GM12874 (cell line): Measurements from ENCODE around the gene RAD51B.

Experiments
- CTCF ChIP-seq: IDR thresholded peaks from 2 replicates; pipeline ENCODE4 v1.5.1; 2011; ENCODE audit warnings: low read depth, mild to moderate bottlenecking, control low read depth, low read length, moderate library complexity; ENCODE audit not compliant: insufficient read depth

Gene RAD51B

GRCh38 chr14:68777644-68778043 lies 958.1 kb downstream of the RAD51B start:
- no peak for TF ChIP-seq CTCF
